ENCODE measurements around the gene CARM1. TPM values are rescaled to one million over a fixed set of nuclear protein-coding genes. Genes with fewer than 3 reads are reported as not detected.
"Not testable (repeated sequence)": the region's sequence is repeated elsewhere in the genome, so short reads cannot be mapped to it uniquely, and the experiment has no call there.

The CARM1 gene
- total RNA-seq, 6 experiments from 2014 or later, result 13.7 to 20.5 (median 17.5) TPM

DNA sequence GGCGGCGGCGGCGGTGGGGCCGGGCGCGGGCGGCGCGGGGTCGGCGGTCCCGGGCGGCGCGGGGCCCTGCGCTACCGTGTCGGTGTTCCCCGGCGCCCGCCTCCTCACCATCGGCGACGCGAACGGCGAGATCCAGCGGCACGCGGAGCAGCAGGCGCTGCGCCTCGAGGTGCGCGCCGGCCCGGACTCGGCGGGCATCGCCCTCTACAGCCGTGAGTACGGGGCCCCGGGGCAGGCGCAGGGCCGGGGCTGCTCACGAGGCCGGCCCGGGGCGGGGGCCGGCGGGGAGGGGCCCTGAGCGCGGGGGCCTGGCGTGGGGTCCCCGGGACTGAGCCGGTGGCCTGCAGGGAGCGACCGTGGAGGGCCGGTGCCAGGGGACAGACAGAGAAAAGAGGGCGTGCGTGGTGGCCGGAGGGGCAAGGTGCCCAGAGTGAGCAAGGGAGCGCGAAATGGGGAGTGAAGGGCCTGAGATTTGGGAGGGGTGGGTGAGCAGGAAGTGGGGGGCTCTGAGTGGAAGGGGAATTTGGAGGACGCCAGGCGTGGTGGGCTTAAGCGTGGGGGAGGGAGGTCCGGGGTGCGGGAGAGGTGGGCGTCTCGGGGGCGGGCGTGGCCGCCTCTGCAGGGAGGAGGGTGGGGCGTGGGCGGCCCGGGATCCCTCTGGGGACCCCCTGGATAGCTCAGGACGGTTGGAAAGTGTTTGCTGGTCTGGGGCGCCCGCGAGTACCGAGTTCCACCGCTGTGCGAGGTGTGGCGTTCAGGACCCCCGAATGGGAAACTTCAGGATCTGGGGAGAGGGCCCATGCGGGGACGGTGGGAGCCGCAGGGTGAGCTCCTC is 575 bp downstream of the CARM1 start:
- Histone ChIP-seq H3K27me3 (no peaks in the 10 kb centered on the region), H3K36me3 (no peaks in the 10 kb centered on the region), H3K4me3 (peak overlapping the region; percentile 65 to 74 (median 67)), H3K4me1 (peaks cover 0 to 8% (median 0%) of the 10 kb centered on the region in 4 donors), H3K9me3 (no peaks in the 10 kb centered on the region), H3K27ac (peak overlapping the region in 2 of 3 donors; percentile 49 to 67)
- ATAC-seq (no peak), DNase-seq (peak; percentile 63 to 73 (median 71))
- TF ChIP-seq, protein P1, sequence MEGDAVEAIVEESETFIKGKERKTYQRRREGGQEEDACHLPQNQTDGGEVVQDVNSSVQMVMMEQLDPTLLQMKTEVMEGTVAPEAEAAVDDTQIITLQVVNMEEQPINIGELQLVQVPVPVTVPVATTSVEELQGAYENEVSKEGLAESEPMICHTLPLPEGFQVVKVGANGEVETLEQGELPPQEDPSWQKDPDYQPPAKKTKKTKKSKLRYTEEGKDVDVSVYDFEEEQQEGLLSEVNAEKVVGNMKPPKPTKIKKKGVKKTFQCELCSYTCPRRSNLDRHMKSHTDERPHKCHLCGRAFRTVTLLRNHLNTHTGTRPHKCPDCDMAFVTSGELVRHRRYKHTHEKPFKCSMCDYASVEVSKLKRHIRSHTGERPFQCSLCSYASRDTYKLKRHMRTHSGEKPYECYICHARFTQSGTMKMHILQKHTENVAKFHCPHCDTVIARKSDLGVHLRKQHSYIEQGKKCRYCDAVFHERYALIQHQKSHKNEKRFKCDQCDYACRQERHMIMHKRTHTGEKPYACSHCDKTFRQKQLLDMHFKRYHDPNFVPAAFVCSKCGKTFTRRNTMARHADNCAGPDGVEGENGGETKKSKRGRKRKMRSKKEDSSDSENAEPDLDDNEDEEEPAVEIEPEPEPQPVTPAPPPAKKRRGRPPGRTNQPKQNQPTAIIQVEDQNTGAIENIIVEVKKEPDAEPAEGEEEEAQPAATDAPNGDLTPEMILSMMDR (IDR thresholded peaks at IDR 0.05), result no peak
- TF ChIP-seq POLR2A (IDR thresholded peaks at IDR 0.05), result no peak
- 0% methylated on average over 14 of the region's 90 CpGs for WGBS (ENCODE audit: insufficient coverage, low coverage, low lambda C conversion rate, missing lambda C conversion rate)
- intact Hi-C loops (cut with DNase I), result loop anchor here (5.0 to 10.0 kb wide), 2 partner anchors 50 to 53 kb away; partner anchors contain the start of genes TIMM29 (in 1 of the 2) and YIPF2 (in 1 of the 2)

DNA sequence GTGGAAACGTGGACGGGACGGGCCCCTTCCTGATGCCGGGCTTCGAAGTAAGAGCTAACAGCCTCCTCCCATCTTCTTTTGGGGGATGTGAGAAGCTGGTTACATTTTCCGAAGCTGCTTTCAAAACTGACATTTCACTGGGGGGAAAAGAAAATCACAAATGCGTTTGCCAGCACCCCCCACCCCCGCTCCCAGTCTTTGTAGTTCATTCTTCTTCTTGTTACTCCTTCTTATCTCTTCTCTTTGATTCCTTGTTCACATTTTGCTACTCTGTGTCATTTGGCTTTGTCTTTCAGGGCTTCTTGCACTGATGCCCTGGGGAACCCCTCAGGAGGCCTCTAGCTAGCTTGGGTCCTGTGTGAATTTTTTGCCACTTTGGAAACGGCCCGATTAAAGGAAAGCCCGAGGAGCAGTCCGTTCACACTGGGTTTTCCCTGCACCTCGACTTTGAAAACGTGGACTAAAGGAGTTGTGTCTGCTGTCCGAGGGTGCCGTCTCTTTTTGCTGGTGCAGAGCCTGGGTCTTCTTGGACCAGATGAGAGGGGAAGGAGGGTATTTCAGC is 1.3 kb downstream of the CARM1 start:
- Histone ChIP-seq H3K27me3 (no peaks in the 10 kb centered on the region), H3K9me3 (no peaks in the 10 kb centered on the region), H3K4me1 (peaks cover 0 to 14% (median 0%) of the 10 kb centered on the region in 4 donors), H3K27ac (peak overlapping the region in 1 of 3 donors; percentile 67), H3K4me3 (peak overlapping the region; percentile 65 to 74 (median 67)), H3K36me3 (no peaks in the 10 kb centered on the region)
- intact Hi-C loops (cut with DNase I), result loop anchor here (5.0 to 10.0 kb wide), 2 partner anchors 50 to 52 kb away; partner anchors contain the start of genes TIMM29 (in 1 of the 2) and YIPF2 (in 1 of the 2)
- no peak for TF ChIP-seq POLR2A (IDR thresholded peaks at IDR 0.05)
- TF ChIP-seq, protein P1 (IDR thresholded peaks at IDR 0.05), result no peak
- no peak for DNase-seq
- no peak for ATAC-seq
- 27% methylated on average over 15 of the region's 16 CpGs for WGBS (ENCODE audit: insufficient coverage, low coverage, low lambda C conversion rate, missing lambda C conversion rate)

DNA sequence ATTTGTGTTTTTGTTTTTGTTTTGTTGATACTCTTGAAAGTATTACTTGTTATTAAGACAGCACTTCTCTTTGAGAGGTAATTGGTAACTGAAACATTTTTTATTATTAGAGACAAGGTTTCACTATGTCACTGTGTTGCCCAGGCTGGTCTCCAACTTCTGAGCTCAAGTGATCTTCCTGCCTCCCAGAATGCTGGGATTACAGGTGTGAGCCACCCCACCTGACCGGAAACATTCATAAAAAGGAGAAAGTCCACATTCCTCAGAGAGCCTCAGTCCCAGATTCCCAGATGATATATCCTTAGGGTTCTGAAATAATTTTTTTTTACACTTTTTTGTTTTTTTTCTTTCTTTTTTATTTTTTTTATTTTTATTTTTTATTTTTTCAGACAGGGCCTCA is 2.7 kb downstream of the CARM1 start:
- H3K4me3 ChIP-seq, result no peak overlapping the region
- TF ChIP-seq, protein P1 (IDR thresholded peaks at IDR 0.05), result no peak
- TF ChIP-seq POLR2A (IDR thresholded peaks at IDR 0.05), result no peak
- H3K27me3 ChIP-seq, result no peaks in the 10 kb centered on the region
- H3K4me1 ChIP-seq, result peaks cover 0 to 14% (median 5%) of the 10 kb centered on the region in 4 donors
- no peak for ATAC-seq
- 45% methylated on average over 1 of the region's 1 CpG for WGBS (ENCODE audit: insufficient coverage, low coverage, low lambda C conversion rate, missing lambda C conversion rate)
- DNase-seq, result no peak
- intact Hi-C loops (cut with DNase I), result loop anchor here (5.0 to 10.0 kb wide), 2 partner anchors 48 to 51 kb away; partner anchors contain the start of genes TIMM29 (in 1 of the 2) and YIPF2 (in 1 of the 2)
- no peaks in the 10 kb centered on the region for H3K9me3 ChIP-seq
- H3K27ac ChIP-seq, result no peak overlapping the region
- no peaks in the 10 kb centered on the region for H3K36me3 ChIP-seq

DNA sequence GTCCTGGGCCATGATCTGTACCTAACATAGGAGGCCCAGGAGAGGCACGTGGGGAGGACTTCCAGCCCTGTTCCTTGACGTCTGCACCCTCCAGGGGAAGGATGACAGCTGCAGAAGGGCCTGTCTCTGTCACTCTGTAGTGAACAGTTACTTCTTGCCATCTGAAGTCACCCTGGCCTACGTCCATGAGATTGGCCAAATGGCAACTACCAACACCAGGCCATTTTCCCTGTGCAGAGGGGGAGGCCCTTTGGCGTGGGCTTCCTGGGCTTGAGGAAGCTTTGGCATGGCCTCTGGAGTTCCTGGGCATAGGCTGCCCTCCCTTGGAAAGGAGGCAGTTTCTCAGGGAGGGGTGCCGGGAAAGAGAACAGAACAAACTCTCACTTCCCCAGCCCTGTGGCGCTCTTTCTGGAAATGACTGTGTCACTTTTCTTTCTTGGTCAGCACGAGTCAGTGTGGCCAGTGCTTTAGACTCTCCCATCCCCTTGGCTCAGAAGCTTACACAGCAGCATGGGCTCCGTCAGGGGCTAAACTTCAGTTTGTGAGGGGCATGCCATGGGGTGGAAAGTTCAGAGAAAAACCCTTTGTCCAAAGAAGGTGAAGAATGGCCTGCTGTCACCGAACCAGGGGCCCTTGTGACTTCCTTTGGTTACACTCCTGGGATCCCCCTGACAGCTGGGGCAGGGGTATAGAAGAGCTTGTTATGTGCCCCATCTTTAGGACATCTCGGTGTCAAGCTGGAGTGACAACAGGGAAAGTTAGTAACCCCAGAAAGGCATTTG is 5.3 kb downstream of the CARM1 start:
- Histone ChIP-seq H3K27me3 (no peaks in the 10 kb centered on the region), H3K36me3 (no peaks in the 10 kb centered on the region), H3K4me1 (peaks cover 0 to 34% (median 17%) of the 10 kb centered on the region in 4 donors), H3K4me3 (no peak overlapping the region), H3K27ac (peak overlapping the region in 1 of 3 donors; percentile 29), H3K9me3 (no peaks in the 10 kb centered on the region)
- intact Hi-C loops (cut with DNase I), result loop anchor here in 1 of 2 donors (10.0 kb wide), 1 partner anchor 48 kb away; the partner anchor contains the start of genes TIMM29 and YIPF2
- DNase-seq, result no peak
- no peak for TF ChIP-seq POLR2A (IDR thresholded peaks at IDR 0.05)
- TF ChIP-seq, protein P1 (IDR thresholded peaks at IDR 0.05), result no peak
- ATAC-seq, result peak in 3 of 4 donors; percentile 8 to 29 (median 21)
- 70% methylated on average over 2 of the region's 10 CpGs for WGBS (ENCODE audit: insufficient coverage, low coverage, low lambda C conversion rate, missing lambda C conversion rate)

DNA sequence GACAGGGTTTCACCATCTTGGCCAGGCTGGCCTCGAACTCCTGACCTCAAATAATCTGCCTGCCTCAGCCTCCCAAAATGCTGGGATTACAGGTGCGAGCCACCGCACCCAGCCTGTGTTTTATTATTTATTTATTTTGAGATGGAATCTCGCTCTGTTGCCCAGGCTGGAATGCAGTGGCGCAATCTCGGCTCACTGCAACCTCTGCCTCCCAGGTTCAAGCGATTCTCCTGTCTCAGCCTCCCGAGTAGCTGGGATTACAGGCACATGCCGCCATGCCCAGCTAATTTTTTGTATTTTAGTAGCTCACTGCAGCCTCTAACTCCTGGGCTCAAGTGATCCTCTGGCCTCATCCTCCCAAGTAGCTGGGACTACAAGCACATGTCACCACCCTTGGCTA is 6.3 kb downstream of the CARM1 start:
- peaks cover 0 to 39% (median 19%) of the 10 kb centered on the region in 4 donors for H3K4me1 ChIP-seq
- intact Hi-C loops (cut with DNase I), result loop anchor here in 1 of 2 donors (10.0 kb wide), 1 partner anchor 47 kb away; the partner anchor contains the start of genes TIMM29 and YIPF2
- WGBS (ENCODE audit: insufficient coverage, low coverage, low lambda C conversion rate, missing lambda C conversion rate), result 89% methylated on average over 3 of the region's 9 CpGs
- H3K27me3 ChIP-seq, H3K36me3 ChIP-seq, H3K9me3 ChIP-seq, H3K4me3 ChIP-seq, DNase-seq, H3K27ac ChIP-seq, ATAC-seq: not testable (repeated sequence)

All from right lobe of liver (tissue), 6 donors.